ENCODE results near the gene GGA1.

DNA sequence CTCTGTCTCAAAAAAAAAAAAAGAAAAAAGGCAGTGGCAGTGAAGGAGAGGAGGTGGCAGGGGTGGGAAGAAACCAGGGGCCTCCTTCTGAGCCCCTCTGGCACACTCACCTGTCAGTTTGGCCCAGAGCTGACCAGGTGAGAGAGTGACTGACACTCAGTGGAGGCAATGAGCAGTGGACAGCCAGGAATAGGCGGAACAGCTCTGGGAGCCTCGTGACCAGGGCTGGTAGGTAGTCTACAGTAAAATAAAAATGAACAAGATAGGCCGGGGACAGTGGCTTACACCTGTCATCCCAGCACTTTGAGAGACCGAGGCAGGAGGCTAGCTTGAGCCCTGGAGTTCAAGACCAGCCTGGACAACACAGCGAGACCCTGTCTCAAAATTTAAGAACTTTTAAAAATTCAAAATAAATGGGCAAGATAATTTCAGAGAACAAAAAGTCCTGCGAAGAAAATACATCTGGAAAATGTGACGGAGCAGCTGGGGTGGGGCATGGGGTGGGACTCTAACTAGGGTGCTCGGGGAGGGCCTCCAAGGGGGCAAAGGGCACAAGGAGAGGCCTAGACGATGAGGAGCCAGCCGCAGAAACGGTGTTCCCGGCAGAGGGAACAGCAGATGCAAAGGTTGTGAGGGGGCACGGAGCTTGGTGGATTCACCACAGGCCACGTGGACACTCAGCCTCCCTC is 46.1 kb downstream of the GGA1 start:
- TF ChIP-seq POLR2AphosphoS5 (IDR thresholded peaks at IDR 0.05; ENCODE audit: borderline replicate concordance, low read depth, low read length) (no peak), EZH2 (IDR thresholded peaks at IDR 0.05) (no peak), FOXP2 (optimal IDR thresholded peaks at IDR 0.05; ENCODE audit: control extremely low read depth, extremely low read length, insufficient read depth) (no peak)
